Fibroblast of pulmonary artery (primary cell): ENCODE measurements around the gene TRPT1.
A peak's percentile ranks its signal among the peaks of the same experiment; 100 is the strongest.

Source experiments
- DNase-seq: peaks from one replicate; pipeline ENCODE4 v3.0.0-alpha.2; 2010; ENCODE audit warnings: low read depth
- H3K4me3 ChIP-seq: replicated peaks from 2 replicates; pipeline ENCODE4 v1.5.1; 2011; ENCODE audit warnings: low read depth, mild to moderate bottlenecking, control low read depth, low read length, moderate library complexity
- CTCF ChIP-seq: IDR thresholded peaks from 2 replicates; pipeline ENCODE4 v1.5.1; 2011; ENCODE audit warnings: mild to moderate bottlenecking, control low read depth, low read length, inconsistent platforms; ENCODE audit errors: missing control alignments

Gene TRPT1

GRCh38 chr11:64267207-64267945, 41.4 kb upstream of the TRPT1 start:
- peak; percentile 25 for DNase-seq
- no peak for TF ChIP-seq CTCF
- no peak overlapping the region for H3K4me3 ChIP-seq

- no peak for TF ChIP-seq CTCF
- H3K4me3 ChIP-seq = no peak overlapping the region
- DNase-seq = peak; percentile 20
These were observed 40.4 kb upstream of the TRPT1 start for GRCh38 chr11:64266339-64266738.

- no peak for TF ChIP-seq CTCF
- DNase-seq = no peak
- no peak overlapping the region for H3K4me3 ChIP-seq
These were observed 39.5 kb upstream of the TRPT1 start for GRCh38 chr11:64265176-64266160.

DNA sequence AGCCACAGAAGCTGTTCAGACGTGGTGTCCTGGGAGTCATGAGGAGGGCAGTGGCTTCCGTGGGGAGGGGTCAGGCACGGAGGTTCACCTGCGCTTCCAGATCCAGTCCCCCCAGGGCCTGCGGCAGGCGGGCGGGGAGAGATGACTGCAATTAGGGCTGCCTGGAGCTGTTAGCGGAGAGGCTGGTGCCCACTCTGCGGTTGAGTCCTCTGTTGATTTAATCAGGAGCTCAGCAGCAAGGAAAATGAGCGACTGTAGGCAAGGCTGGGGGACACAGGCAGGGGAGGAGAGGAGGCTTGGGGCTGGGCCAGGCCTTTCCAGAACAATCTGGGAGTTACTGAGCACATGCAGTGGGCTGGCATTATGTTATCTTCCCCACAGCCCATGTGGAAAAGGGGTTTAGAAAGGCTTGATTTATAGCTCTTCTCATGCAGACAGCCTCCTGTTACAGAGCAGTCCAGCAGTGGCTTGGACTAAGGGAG, 38.4 kb upstream of the TRPT1 start:
- no peak overlapping the region for H3K4me3 ChIP-seq
- no peak for DNase-seq
- TF ChIP-seq CTCF = no peak

- no peak overlapping the region for H3K4me3 ChIP-seq
- no peak for TF ChIP-seq CTCF
These were observed 37.9 kb upstream of the TRPT1 start for GRCh38 chr11:64263947-64264317.

GRCh38 chr11:64263021-64263946, 37.3 kb upstream of the TRPT1 start:
- TF ChIP-seq CTCF = no peak
- no peak overlapping the region for H3K4me3 ChIP-seq
- peak; percentile 60 for DNase-seq

More at GRCh38 chr11:64263947-64264317, 37.9 kb upstream of the TRPT1 start:
- DNase-seq = no peak
